Measurements from ENCODE around the gene IMMP2L.

DNA sequence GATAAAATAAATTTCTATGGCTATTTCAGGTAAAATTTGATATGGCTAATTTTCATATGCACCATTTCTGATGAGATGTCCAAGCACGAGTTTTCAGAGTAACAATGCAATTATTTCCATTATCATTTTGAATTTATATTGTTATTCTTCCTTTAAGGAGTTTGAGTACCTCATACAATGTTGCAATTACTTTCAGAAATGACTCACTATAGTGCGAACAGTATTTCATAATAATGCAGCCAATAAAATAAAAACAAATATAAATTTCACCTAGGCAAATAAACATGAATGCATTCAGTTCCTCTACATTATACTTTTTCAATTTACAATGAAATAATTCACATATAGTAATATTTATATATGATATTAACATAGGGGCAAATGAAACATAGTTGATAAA lies 550.1 kb downstream of the IMMP2L start:
- TF ChIP-seq, protein P1, sequence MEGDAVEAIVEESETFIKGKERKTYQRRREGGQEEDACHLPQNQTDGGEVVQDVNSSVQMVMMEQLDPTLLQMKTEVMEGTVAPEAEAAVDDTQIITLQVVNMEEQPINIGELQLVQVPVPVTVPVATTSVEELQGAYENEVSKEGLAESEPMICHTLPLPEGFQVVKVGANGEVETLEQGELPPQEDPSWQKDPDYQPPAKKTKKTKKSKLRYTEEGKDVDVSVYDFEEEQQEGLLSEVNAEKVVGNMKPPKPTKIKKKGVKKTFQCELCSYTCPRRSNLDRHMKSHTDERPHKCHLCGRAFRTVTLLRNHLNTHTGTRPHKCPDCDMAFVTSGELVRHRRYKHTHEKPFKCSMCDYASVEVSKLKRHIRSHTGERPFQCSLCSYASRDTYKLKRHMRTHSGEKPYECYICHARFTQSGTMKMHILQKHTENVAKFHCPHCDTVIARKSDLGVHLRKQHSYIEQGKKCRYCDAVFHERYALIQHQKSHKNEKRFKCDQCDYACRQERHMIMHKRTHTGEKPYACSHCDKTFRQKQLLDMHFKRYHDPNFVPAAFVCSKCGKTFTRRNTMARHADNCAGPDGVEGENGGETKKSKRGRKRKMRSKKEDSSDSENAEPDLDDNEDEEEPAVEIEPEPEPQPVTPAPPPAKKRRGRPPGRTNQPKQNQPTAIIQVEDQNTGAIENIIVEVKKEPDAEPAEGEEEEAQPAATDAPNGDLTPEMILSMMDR (IDR thresholded peaks at IDR 0.05; ENCODE audit: insufficient read depth, low read length, poor library complexity, severe bottlenecking): no peak
- TF ChIP-seq EZH2phosphoT487 (conservative IDR thresholded peaks at IDR 0.05; ENCODE audit: low read length): no peak

All from SU-DHL-6 (cell line).